GM18526 (cell line): ENCODE data around the gene NCOA7.

Experiments
- POLR2A ChIP-seq: IDR thresholded peaks from 3 replicates; pipeline ENCODE4 v1.6.1; 2011; ENCODE audit not compliant: insufficient read length; ENCODE audit errors: extremely low read depth

Gene NCOA7

DNA sequence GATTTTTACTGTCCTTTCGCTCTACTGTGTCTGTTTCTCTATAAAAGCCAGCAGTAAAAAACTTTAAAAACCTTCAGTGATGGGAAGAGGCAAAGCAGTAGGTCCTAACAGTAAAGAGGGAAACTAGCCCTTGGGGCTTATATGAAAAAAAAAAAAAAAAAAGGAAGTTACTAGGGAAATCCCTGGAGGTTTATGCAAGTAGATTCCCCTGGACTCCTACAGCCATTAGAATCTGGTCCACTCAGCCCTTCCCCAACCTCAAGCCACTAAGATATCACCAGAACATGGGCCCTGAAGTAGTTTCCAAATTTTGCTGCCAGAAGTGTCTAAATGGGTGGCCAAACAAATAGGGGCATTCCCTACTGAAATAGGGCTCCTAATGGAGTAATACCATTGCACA lies 95.3 kb downstream of the NCOA7 start:
- no peak for TF ChIP-seq POLR2A

DNA sequence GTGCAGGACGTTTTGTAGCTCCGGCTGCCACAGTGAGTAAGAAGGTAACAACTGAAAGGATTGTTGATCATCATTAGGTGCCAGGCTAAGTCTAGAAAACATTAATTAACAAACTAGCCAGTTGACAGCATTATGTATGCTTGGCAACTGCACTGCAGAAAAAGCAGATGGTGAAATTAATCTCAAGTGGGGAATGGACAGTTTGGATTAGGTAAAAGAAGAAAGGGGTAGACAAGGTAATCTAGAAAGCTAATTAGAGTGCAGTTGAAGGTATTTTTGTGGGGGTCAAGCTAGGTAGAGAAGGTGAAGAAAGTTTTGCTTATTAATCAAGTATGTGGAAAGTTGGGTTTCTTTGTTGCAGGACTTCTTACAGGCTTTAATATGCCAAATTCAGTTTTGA lies 96.2 kb downstream of the NCOA7 start:
- no peak for TF ChIP-seq POLR2A

DNA sequence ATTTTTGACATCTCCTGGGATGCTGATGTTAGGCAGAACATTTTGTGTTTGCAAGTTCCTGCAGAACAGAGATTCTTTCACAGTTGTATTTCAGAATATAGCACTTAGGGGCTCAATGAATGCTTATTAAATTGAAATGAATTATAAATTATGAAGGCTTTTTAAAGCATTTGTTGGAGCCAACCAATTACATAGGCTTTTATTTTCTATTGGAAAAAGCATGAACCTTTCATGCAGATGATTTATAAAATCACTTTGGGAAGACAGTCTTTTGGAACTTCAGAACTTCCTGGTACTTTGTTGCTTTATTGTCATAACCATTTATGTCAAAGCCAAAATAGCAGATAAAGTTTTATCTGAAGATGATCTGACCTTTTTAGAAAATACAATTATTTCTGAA lies 96.6 kb downstream of the NCOA7 start:
- TF ChIP-seq POLR2A = no peak

DNA sequence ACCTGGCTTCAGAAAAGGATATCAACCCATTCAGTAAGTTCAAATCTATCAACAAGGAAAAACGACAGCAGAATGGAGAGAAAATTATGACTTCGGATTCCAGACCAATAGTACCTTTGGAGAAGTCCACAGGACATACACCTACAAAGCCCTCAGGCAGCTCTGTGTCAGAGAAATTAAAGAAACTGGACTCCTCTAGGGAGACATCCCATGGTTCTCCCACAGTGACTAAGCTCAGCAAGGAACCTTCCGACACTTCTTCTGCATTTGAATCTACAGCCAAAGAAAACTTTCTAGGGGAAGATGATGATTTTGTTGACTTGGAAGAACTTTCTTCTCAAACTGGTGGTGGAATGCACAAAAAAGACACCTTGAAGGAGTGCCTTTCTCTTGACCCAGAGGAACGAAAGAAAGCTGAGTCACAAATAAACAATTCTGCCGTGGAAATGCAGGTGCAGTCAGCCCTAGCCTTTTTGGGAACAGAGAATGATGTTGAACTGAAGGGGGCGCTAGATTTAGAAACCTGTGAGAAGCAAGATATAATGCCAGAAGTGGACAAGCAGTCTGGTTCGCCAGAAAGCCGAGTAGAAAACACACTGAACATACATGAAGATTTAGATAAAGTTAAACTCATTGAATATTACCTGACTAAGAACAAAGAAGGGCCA lies 98.4 kb downstream of the NCOA7 start:
- no peak for TF ChIP-seq POLR2A

DNA sequence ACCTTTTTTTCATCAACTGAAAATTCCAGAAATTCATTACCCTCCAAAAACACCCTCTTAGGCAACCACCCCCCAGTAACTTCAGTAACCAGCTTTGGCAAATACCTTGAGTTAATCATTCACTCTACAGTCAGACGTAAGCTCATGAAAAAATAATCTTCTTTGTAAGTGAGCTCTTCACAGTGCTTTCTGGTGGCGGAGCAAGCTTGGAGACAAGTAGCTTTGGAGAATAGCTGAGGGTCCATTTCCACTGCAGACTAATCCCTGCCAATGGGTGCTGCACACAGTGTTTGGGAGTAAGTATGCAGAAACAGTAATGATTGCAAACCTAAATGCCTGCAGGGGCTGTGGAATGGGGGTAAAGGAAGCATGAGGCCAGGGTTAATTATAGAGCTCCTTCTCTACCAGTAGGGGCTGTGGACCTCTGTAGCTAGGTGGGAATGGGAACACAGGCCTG lies 109.0 kb downstream of the NCOA7 start:
- no peak for TF ChIP-seq POLR2A

DNA sequence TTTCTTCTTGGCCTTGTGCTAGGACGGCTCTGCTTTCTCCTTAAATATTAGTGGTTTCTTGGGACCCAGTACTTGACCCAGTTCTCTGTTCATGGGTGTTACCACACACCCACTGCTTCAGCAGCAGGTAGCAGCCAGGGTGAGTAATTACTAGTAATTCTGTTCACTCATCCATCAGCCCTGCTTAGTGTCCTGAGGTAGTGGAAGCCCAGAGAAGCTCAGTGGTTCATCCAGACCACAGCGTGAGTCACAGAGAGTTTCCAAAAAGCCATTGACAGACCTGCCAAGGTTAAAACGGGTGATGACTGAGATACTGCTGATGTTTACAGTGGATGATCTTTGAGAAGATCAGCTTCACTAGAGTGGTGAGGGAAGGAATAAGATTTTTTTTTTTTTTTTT lies 114.1 kb downstream of the NCOA7 start:
- TF ChIP-seq POLR2A = no peak

DNA sequence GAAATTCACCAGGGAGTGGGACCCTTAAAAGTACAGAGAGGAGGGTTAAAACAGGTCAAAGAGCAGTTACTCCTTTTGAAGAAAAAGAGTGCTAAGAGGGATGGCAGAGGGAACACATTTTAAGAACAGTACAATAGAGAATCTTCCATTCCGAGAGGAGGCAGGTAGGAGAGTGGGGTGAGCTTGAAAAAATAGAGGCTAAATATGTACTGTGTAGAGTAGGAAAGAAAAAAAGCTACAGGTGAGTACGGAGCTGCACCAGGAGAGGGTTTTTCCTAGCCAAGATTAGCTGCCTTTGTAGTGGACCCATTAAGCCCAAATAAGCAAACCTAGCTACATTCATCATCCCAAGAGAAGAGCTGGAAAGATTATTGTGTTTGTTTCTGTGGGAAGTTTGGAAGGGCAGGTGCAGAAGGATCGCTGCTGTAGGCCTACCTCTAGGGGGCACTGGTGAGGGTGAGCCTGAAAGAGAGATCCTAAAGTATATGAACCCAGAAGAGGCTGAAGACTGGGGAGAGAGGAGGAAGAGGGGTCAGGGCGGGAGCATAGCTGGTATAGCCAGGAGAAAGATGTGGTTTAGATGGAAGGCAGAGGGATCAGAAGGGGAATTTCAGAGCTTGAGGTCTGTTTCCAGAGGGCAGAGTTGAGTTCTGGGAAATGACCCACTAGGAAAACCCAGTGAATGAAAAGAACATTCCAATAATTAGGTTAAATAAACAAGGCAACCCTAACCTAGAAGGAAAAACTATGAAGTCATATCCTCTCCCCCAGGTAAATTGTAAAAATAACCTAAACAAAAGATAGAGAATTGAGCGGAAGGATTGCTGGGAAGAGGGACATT lies 115.6 kb downstream of the NCOA7 start:
- no peak for TF ChIP-seq POLR2A

DNA sequence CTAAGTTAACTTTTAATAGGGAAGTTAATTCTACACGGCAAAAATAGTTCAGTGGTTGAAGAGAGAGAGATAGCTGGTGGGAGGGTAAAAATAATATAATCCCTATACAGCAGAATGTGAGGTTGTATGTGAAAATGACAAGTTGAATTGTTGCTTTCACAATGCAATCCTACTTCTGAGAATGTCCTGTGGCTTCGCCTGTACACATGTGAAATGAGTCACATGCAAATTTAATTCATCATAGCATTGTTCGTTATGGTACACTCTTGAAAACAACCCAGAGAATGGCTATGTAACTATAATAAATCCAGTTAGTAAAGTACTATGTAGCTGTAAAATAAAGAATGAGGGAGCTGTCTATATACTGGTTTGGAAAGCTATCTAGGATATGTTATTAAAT lies 119.8 kb downstream of the NCOA7 start:
- TF ChIP-seq POLR2A = no peak

DNA sequence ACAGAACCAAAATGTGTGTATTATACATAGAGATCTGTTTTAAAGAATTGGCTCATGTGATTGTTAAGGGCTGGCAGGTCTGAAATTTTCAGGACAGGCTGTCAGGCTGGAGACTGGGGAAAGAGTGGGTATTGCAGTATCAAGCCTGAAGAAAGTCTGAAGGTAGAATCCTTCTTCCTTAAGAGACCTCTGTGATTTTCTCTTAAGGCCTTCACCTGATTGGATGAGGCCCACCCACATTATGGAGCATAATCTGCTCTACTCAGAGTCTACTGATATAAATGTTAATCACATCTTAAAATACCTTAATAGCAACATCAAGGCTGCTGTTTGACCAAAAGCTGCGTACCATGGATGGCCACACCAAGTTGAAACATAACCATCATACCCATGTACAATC lies 122.4 kb downstream of the NCOA7 start:
- TF ChIP-seq POLR2A = no peak

DNA sequence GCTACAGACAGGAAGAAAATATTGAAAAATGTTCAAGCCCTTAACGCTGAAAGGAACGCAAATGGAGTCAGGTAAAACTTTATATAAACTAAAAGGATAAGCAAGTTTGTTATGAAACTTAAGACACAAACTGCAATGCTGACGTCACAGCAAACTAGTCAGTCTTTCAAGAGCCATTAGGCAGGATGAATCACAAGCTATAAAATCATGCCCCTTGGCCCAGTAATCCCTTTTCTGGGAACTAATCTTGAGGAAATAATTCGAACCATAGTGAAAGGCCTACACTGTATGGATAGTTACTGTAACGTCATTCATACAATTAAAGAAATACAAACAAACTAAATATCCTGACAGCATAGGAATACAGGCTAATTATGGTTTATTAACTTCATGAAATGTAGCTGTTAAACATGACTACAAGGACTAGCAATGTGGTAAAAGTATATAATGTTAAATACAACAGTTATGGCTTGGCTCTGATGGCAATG lies 123.1 kb downstream of the NCOA7 start:
- no peak for TF ChIP-seq POLR2A

DNA sequence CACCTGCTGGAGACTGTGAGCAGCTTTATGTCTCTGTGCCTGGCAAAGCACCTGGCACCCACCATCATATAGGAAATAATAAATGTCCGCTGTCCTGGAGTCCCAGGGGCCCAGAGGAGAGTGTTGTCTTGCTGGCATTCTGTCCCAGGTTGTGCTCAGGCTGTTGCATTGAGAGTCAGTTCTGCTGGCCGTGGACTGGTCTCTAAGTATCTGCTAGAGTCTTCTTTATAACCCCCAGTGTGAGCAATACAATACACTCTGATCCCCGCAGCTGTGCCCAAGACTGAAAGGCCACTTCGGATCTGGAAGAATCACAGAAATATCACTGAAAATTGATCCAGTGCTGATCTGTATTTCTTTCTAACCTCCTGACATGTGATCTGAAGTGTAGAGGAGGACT lies 127.5 kb downstream of the NCOA7 start:
- TF ChIP-seq POLR2A = no peak

DNA sequence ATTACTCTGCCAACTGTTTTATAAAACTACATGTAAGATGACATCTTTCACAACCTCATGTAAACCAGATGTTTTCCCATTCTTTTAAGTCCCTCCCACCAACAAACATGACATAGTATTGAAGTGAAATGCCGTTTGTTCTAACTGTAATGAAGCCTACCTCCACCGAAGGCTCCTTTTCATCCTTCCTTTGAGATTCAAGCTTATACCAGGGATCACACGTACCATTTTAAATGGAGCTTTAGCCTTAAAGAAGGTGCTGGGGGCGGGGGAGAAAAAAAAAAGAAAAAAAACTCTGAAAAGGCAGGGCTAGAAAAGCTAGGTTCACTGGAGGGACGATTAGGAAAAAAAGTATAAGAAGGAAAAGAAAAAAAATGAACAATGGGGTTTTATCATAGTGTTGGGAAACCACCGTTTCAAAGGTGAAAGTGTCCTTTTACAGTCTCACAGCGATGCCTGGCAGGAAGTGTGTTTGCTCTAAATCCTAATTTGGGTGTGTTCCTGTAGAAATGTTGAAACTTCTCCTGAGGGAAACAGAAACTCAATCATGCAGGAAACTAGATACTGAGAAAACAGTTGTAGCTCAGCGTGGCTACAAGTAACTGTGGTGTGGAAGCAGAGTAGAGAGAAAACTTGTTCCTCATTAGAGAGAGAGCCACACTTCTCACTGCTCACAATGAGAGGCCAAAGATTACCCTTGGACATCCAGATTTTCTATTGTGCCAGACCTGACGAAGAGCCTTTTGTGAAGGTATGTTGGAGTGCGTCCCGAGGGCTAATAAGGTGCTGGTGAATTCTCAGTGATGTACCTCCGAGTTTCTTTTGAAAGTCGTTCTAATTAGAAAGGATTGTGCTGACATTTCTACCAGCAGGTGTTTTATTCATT lies 128.2 kb downstream of the NCOA7 start:
- TF ChIP-seq POLR2A = peak; percentile 36

DNA sequence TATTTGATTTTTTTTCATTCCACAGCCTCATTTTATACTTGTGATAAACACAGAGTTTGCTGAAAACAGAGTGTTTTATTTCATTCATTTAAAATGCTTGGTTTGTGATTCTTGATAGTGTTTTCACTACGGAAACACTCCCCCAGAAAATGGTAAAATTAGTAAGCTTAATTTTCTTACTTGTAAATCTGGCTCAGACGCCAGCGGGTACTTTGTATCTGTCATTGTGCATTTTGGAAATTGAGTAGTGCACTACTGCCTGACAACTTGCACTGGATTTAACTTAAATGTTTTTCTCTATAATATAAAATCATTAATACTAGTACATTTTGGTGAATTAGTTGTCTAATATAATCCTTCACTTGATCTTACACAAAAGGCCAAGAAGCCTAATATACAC lies 128.9 kb downstream of the NCOA7 start:
- no peak for TF ChIP-seq POLR2A

DNA sequence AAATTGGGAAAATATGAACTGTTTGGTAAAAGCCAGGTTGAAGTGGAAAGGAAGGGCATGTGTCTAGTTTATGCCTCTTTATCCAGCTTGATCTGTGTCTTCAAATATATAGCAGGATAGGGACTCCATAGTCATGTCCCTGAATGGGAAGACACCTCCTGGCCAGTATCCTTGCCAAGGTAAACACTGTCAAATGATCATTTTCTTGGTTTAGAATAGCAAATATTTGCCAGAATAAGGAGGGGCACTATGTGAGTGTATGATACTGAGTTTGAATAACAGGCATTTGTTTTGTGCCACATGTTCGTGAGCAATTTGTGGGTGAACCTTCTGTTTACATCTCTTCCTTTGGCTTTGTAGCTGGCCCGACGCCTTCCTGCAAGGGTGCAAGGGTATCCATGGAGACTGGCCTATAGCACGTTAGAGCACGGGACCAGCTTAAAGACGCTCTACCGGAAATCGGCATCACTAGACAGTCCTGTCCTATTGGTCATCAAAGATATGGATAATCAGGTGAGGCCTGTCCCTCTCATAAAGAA lies 131.6 kb downstream of the NCOA7 start:
- TF ChIP-seq POLR2A = no peak

DNA sequence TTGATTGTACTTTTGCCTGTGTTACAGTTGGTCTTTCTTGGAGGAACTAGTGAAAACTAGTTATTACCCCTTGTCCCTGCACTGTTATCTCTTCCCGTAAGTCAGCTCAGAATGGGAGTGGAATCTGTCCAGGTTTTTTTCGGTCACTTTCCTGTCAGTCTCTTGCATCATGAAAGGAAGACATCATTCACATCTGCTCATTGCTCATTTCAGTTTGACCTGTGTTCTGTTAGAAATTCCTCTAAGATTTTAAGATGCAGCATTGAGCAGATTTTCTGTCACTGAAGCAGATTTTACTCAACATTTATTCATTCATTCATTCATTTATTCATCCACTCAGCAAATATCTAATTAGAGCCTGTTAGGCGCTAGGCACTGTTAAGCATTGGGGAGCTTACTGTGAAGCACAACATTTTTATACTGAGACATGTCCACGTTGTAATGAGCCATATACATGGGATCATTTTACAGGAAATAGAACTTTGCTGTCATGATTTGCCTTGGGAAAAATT lies 132.7 kb downstream of the NCOA7 start:
- no peak for TF ChIP-seq POLR2A
